HG03108 (cell line): ENCODE measurements around the gene C16orf74.

Experiments
- ATAC-seq: cut with Tn5 transposase; IDR thresholded peaks from one replicate; pipeline ENCODE4 v1.9.1; 2021; ENCODE audit warnings: moderate library complexity; ENCODE audit not compliant: unreplicated experiment

Gene C16orf74

DNA sequence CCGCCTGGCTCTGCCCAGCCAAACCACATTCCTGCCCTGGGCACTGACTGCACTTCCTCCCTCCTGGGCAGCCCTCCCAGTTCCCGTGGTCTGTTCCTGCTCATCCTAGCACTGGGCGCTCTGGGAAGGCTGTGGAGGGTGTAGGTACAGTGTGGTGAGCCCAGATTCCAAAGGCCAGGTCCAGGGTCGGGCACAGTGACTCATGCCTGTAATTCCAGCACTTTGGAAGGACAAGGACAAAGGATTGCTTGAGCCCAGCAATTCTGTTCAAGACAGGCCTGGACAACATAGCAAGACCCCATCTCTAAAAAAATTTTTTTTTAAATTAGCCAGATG, 30.6 kb downstream of the C16orf74 start:
- no peak for ATAC-seq

DNA sequence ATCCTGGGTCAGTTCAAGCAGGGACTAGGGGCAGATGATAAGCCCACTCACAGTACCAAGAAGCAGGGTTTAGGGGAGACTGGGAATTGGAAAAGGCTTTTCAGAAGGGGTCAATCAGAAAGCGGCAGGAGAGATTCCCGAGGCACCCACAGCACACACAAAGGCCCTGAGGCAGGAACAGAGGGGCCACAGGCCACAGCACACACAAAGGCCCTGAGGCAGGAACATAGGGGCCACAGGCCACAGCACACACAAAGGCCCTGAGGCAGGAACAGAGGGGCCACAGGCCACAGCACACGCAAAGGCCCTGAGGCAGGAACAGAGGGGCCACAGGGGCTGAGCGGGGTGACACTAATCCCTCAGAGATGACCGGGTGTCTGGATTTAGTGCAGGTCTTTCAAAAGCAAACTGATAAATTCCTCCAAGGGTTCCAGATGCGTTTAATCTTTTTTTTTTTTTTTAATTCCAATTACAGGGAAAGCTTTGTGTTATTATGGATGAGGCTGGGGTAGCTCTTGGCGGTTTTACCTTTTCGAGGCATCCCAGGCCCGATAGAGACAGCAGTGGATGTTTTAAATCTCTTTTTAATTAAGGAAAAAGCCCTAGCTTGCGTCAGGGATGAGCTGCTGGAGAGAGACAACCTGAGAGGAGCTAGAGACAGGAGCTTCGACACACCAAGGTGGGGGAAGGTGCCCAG, 31.1 kb downstream of the C16orf74 start:
- ATAC-seq, result no peak

DNA sequence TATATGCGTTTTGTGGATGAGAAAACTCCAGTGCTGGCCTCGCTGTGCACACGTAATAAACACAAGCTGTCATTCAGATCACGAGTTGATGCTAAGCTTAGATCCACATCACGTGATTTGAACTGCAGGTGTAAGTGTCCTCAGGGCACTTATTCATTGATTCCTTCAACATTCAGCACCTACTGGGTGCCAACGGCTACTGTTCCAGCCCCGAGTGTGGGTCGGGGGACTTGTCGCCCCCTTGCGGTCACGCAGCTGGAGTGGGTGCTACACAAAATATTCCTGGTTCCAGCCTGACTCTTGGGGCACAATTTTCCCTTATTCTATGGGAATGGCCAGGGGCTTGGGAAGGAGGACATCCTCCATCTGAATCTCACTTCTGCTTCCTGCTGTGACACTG, 32.2 kb downstream of the C16orf74 start:
- no peak for ATAC-seq

DNA sequence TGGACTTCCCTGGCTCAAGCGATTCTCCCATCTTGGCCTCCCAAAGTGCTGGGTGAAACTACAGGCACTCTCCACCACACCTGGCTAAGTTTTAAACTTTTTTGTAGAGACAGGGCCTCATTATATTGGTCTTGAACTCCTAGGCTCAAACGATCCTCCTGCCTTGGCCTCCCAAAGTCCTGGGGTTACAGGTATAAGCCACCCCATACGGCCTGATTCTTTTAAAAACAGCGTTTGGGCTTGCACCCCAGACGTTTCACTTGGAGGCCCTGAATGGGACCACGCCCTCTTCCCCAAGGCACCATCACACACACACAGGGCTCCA, 32.8 kb downstream of the C16orf74 start:
- ATAC-seq, result no peak

DNA sequence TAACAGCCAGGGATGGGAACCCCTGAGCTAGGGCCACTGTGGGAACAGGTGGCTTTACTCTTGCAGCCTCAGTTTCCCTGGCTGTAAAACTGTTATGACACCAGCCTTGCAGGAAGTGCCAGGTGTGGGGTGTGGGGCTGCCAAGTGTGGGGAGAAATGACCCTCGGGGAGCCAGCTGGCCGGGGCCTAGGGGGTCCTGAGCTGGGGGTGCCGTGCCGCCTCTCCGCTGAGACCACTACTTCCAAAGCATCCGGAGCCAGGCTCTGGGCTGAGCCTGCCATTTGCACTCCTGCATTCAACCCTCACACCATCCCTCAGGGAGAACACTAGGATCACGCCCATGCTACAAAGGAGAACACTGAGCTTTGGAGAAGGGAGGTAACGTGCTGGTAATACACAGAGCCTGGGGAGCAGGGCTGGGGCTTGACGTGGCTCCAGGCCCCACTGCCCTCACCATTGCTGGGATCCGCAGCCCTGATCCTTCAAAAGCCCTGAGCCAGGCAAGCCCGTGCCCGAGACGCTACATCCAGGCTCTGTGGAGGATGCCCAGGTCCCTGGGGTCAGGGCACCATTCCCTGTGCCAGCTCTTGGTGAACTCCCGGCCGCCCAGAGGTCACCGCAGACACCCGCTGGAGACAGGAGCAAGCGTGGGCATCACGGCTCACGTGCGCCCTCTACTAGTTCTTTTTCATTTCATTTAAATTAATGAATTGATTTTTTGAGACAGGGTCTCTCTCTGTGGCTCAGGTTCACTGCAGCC, 33.3 kb downstream of the C16orf74 start:
- ATAC-seq, result no peak

DNA sequence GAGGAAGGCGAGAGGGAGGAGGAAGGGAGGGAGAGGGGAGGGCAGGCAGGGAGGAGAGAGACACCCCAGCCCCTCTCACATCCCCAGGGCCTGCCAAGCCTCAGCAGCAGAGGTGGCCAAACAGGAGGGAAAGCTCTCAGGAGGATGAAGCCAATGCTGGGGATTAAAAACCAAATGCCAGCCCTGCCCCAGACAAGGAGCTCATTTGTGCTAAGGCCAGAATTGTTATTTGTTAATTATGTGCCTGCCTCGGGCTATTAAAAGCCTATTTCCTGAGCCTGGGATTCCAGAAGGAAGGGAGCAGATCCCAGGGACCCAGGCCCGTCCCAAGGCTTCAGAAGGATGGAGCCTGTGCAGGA, 34.2 kb downstream of the C16orf74 start:
- ATAC-seq, result no peak

DNA sequence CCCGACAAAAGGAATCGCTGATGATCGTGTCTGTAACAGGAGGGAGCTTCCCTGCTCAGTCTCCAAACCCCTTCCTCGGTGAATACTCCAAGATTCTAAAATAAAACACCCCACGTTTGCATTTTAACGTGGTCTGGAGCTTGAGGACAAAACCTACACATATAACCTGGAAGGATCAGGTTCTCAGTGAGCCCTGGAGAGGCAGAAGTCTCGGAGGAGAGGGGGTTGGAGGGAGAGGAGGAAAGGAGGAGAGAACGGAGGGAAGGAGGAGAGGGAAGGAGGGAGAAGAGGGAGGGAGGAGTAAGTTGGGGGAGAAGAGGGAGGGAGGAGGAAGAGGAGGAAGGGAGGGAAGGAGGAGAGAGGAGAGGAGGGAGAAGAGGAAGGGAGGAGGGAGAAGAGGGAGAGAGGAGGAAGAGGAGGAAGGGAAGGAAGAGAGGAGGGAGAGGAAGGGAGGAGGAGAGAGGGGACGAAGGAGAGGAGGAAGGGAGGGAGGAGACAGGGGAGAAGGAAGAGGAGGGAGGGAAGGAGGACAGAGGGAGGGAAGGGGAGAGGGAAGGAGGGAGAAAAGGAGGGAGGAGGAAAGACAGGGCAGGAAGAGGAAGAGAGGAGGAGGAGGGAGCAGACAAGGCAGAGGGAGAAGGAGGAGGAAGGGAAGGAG, 34.7 kb downstream of the C16orf74 start:
- no peak for ATAC-seq

DNA sequence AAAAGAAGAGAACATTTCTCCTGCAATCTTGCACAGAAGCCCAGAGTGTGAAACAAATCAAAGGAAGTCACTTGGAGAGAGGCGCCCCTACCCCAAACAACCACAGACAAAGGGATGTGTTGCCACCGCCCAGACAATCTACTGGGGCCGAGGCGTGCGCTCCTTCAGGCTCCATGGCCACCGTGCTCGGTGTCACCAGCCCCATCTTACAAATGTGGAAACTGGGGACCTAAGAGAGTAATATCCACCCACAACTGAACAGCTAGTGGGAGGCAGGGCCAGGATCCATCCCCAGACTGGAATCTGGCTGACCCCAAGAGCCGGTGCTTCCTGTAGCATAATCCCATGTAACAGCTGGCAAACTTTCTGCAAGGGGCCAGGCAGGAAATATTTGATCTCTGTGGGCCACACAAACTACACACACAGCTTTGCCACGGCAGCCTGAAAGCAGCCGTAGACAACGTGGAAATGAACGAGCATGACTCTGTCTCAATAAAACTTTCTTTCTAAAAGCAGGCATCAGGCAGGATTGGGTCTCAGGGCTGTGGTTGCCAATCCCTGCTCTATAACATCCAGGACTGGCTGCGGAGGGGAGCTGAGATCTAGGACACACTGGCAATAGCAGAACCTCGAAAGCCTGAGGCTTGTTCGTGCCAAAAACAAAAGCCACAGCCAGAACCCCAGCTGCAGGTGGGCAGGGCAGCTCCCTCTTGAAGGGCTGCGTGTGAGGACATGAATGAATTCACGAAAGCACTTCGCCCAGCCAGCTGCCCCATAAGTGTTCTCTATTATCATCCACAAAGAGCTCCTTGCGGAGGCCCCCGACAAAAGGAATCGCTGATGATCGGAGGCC, 35.5 kb downstream of the C16orf74 start:
- no peak for ATAC-seq

DNA sequence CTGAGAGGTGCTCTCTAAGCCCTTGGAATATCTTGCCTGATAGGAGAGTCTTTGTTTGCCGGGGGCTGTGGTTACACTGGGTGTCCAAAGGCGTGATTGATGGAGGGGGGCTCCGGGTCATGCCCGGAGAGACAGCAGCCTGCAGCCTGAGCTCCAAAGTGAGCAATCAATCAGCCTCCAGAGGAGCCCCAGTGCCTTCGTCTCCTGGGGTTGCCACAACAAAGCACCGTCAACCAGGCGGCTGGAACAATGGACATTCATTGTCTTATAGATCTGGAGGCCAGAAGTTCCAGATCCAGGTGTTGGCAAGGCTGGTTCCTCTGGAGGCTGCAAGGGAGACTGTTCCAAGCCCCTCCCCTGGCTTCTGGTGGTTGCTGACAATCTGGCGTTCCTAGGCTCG, 38.1 kb downstream of the C16orf74 start:
- ATAC-seq, result no peak

DNA sequence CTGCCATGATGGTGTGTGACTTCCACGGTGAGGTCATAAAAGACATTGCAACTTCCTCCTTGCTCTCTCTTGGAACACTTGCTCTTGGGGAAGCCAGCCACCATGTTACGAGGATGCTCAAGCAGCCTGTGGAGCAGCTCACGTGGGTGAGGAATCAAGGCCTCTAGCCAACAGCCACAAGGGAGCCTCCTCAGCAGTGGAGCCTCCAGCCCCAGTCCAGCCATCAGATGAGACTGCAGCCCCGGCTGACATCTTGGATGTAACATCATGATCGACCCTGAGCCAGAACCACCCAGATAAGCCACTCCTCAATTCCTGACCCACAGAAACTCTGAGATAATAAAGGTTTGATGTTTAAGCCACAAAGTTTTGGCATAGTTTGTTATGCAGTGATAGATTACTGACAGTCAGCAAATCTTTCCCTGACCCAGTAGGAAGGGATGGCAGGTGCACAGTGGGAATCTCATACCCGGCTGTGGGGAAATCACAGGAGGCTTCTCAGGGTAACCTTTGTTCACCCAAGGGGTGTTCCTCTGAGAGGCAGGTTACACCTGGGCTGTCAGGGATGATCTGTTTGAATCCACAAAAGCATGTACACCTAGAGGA, 38.8 kb downstream of the C16orf74 start:
- no peak for ATAC-seq

DNA sequence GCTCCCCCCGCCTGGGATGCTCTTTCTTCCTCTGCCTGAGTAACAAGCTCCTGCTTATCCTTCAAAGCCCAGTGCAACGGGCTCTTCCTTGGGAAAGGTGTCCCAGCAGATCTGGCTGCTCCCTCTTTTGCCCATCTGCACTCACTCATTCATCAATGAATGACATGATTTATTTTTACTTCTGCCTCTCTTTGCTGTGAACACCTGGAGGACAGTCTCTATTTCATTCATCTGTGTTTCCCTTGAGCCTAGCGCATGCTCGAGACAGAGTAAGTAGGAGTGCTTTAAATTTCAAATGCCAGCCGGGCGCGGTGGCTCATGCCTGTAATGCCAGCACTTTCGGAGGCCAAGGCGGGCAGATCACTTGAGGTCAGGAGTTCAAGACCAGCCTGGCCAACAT, 40.2 kb downstream of the C16orf74 start:
- no peak for ATAC-seq

DNA sequence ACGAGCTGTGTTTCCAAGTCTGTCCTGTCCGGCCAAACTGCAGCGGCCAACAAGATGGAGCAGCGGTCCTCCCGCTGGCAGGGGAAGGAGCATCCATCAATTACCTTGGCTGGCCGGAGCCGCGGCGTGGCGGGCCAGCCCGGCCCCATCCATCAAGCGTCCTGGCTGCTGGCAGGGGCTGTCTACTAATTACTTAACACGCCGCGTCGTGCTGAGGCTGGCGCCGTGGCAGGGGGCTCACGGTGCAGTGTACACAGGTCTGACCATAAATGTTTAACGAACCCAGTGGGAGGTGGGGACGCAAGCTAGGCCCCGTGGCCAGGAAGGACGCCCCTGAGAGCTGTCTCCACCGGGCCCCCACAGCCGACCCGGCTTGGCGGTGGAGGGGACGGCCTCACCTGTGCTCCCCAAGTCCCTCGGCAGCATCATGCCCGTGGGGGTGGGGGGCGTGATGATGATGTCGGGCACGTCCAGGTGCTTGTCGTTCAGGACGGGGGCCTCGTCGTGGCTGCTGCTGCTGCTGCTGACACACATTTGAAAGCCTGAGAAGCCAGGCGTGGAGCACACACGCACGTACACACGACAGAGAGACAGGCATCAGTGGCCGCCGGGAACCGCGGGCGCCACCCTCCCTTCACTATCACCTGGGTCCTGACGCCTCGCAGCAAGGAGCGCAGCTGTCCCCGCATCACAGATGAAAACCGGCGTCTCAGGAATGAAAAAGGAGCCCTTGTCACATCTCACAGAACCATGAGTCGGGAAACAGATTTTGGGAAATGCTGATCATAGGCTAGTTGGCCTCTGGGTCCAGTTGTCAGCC, 40.9 kb downstream of the C16orf74 start:
- no peak for ATAC-seq

DNA sequence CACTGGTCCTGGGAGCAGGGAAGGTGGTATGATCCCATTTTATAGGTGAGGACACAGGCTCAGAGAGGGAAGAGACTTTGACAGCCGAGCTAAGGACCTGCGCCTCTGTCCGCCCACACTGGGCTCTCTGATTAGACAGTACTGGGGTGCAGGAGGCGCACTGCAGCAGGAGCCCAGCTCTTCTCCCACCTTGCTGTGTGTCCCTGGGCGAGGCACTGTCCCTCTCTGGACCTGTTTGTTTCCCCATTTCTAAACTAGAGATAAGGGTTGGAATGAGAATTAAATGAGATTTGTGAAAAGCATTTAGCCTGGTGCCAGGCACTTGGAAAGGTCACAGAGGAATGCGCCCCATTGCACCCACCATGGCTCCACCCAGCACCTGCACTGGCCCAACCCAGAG, 42.6 kb downstream of the C16orf74 start:
- no peak for ATAC-seq

DNA sequence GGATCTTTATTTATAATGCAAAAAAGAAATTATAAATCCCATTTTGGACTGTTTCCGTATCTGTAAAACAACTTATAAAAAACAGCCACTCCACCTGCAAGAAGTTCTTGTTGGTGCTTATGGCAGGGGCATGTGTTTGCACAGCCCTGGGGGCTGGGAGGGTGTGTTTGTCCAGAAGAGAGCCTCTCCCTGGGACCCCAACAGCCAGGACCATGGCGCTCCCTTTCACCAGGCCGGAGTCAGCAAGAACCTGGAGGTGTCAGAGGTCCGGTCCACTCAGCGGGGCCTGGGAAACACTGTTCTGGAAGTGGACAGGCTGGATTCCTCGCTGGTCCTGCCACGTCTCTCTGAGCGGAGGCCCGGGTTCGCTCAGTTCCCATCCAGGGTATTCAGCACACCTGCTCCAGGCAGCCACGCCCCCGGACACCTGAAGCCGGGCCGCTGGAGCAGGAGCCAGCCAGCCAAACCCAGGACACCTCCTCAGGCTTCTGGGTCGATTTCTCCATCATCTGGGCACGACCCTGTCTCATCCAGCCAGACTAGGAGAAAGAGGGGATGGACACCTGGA, 43.3 kb downstream of the C16orf74 start:
- ATAC-seq, result no peak

DNA sequence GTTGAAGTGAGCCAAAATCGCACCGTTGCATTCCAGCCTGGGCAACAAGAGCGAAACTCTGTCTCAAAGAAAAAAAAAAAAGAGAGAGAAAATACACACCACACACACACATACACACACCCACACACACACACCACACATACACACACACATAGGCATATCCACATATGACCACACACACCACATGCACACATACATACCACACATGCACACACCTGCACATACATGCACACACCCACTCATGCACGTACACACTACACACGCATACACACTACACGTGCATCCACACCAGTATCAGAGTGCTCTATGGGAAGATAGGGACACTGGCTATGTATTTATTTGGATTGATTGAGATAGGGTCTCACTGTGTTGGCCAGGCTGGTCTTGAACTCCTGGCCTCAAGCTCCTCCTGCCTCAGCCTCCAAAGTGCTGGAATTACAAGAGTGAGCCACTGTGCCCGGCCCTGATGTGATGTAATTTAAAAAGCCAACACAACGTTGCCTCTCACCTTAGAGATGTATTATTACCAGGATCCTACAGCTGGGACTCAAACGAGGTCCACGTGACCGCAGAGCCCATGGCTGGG, 44.4 kb downstream of the C16orf74 start:
- no peak for ATAC-seq

DNA sequence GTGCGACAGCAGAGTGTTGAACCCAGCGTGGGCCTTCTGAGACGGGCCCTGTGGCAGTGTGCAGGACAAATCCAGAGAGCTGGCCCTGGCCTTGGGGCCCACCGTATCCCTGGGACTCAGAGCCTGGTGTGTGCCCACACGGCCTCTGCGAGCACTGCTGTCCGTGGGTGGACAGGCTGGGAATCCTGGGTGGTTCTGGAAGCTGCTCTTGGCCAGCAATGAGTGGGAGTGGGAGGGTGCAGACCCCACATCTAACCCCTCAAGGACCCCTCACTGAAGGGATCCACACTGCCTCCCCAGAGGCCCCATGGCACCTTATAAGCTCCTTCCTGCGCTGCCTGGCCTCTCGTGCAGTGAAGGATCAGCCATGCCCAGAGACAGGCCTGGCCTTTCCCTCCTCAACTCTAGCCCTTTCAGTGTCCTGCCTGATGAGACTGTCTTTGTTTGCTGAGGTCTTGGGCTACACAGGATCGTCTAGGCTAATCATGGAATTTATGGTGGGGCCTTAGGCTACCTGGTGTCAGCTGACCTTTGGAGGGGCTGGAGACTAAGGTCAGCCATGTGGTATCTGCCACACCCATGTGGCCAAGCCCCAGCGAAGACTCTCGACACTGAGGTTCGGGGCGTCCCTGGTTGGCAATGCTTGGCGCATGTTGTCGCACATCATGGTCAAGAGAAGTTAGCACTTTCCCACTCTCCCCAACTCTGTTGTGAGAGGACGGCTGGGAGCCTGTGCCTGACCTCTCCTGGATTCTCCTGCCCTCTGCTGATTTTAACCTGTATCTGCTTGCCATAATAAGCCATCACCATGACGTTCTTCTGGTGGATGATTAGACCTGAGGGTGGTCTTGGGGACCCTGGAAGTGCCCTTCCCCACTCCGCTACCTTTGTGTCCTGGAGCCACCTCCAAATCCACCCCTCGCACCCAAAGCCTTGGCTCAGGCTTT, 45.7 kb downstream of the C16orf74 start:
- no peak for ATAC-seq

DNA sequence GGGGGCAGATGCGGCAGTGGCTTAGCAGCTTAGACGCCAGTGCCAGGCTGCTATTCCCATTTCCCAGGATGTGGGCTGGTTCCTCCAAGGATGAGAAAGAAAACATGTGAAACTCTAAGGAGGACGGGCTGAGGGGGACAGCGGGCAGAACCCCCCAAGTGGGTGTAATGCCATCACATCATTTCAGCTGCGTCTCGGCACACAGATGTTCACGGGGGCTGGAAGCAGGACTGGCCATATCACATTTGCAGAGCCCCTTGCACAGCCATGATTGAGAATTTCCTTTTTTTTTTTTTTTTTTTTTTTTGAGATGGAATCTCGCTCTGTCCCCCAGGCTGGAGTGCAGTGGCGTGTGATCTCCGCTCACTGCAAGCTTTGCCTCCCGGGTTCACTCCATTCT, 46.9 kb downstream of the C16orf74 start:
- ATAC-seq, result no peak

DNA sequence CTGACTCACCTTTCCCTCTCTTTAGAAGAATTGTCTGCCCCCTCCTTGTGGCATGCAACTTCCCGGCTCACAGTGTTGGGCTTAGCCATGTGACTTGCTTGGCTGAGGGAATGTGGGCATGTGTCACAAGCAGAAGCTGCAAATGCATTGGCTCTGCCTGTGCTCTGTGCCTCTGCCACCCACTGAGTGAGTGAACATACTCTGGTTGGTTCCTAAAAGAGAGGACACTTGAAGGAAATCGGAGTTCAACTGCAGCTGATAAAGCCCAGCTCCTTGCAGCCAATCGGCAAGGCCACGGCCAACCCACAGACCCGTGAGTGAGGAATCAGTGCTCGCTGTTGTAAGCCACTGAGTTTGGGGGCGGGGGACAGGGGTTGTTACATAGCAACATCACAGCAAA, 51.3 kb downstream of the C16orf74 start:
- ATAC-seq, result no peak
